H9 (cell line): ENCODE measurements around the gene OGFOD3. TPM values are rescaled to one million over a fixed set of nuclear protein-coding genes. Genes with fewer than 3 reads are reported as not detected.

Experiments
- DNase-seq: peaks from one replicate; pipeline ENCODE4 v3.0.0-alpha.2; 2017
- H2AFZ ChIP-seq: one replicate; pipeline ENCODE4 v1.6.1; 2013; ENCODE audit warnings: mild to moderate bottlenecking, low read length, control low read depth, moderate library complexity
- H2AK5ac ChIP-seq: 2 replicates; pipeline ENCODE4 v1.6.1; 2013; ENCODE audit warnings: low read length, control low read depth, mixed read lengths; ENCODE audit not compliant: insufficient read length
- H2BK120ac ChIP-seq: one replicate; pipeline ENCODE4 v1.6.1; 2013; ENCODE audit warnings: low read depth, mild to moderate bottlenecking, low read length, control low read depth, inconsistent platforms; ENCODE audit not compliant: poor library complexity, severe bottlenecking
- H2BK12ac ChIP-seq: 2 replicates; pipeline ENCODE4 v1.6.1; 2013; ENCODE audit warnings: low read length, control low read depth, mixed read lengths, low read depth; ENCODE audit not compliant: insufficient read length
- H2BK15ac ChIP-seq: 2 replicates; pipeline ENCODE4 v1.6.1; 2013; ENCODE audit warnings: low read depth, low read length, control low read depth
- H2BK20ac ChIP-seq: one replicate; pipeline ENCODE4 v1.6.1; 2013; ENCODE audit warnings: low read depth, mild to moderate bottlenecking, low read length, control low read depth, inconsistent platforms; ENCODE audit not compliant: poor library complexity, severe bottlenecking
- H2BK5ac ChIP-seq: 2 replicates; pipeline ENCODE4 v1.6.1; 2013; ENCODE audit warnings: low read length, control low read depth, mixed read lengths; ENCODE audit not compliant: insufficient read length
- H3K14ac ChIP-seq: 2 replicates; pipeline ENCODE4 v1.6.1; 2013; ENCODE audit warnings: low read length, control low read depth; ENCODE audit not compliant: insufficient read depth
- H3K18ac ChIP-seq: 2 replicates; pipeline ENCODE4 v1.6.1; 2013; ENCODE audit warnings: low read depth, mild to moderate bottlenecking, mixed read lengths, low read length, control low read depth; ENCODE audit not compliant: insufficient read length
- H3K23ac ChIP-seq: 2 replicates; pipeline ENCODE4 v1.6.1; 2013; ENCODE audit warnings: low read length, control low read depth, mixed read lengths, low read depth; ENCODE audit not compliant: insufficient read length
- H3K23me2 ChIP-seq: 2 replicates; pipeline ENCODE4 v1.6.1; 2013; ENCODE audit warnings: low read depth, mild to moderate bottlenecking, mixed read lengths, low read length, control low read depth; ENCODE audit not compliant: insufficient read length, poor library complexity, severe bottlenecking
- H3K27ac ChIP-seq: 2 replicates; pipeline ENCODE4 v1.5.1; 2013; ENCODE audit warnings: low read length, control low read depth, mixed read lengths, low read depth; ENCODE audit not compliant: insufficient read length
- H3K27me3 ChIP-seq: 2 replicates; pipeline ENCODE4 v1.6.1; 2013; ENCODE audit warnings: low read length, control low read depth, inconsistent platforms; ENCODE audit not compliant: insufficient read depth
- H3K4ac ChIP-seq: 2 replicates; pipeline ENCODE4 v1.6.1; 2013; ENCODE audit warnings: low read depth, mild to moderate bottlenecking, control low read depth, inconsistent platforms, low read length, moderate library complexity
- H3K4me1 ChIP-seq: 2 replicates; pipeline ENCODE4 v1.6.1; 2013; ENCODE audit warnings: low read length, control low read depth, inconsistent platforms; ENCODE audit not compliant: insufficient read depth
- H3K4me2 ChIP-seq: 2 replicates; pipeline ENCODE4 v1.6.1; 2013; ENCODE audit warnings: low read length, control low read depth, mixed read lengths; ENCODE audit not compliant: insufficient read length, insufficient read depth
- H3K56ac ChIP-seq: 2 replicates; pipeline ENCODE4 v1.6.1; 2013; ENCODE audit warnings: low read depth, mild to moderate bottlenecking, mixed read lengths, low read length, control low read depth; ENCODE audit not compliant: insufficient read length
- H3K79me1 ChIP-seq: 2 replicates; pipeline ENCODE4 v1.6.1; 2013; ENCODE audit warnings: low read depth, mild to moderate bottlenecking, moderate library complexity, low read length, control low read depth, inconsistent platforms; ENCODE audit not compliant: insufficient read depth, poor library complexity, severe bottlenecking
- H3K79me2 ChIP-seq: 2 replicates; pipeline ENCODE4 v1.6.1; 2013; ENCODE audit warnings: low read length, control low read depth, inconsistent platforms; ENCODE audit not compliant: insufficient read depth
- H3K9ac ChIP-seq: 2 replicates; pipeline ENCODE4 v1.6.1; 2013; ENCODE audit warnings: low read length, control low read depth, mixed read lengths; ENCODE audit not compliant: insufficient read length; ENCODE audit errors: extremely low read depth
- H3K9me3 ChIP-seq: one replicate; pipeline ENCODE4 v1.6.1; 2013; ENCODE audit warnings: low read depth, low read length, inconsistent platforms; ENCODE audit not compliant: control insufficient read depth
- H3T11ph ChIP-seq: one replicate; pipeline ENCODE4 v1.6.1; 2013; ENCODE audit warnings: mild to moderate bottlenecking, low read length, control low read depth, inconsistent platforms
- H4K20me1 ChIP-seq: one replicate; pipeline ENCODE4 v1.6.1; 2013; ENCODE audit not compliant: control insufficient read depth, insufficient read length, insufficient read depth
- H4K5ac ChIP-seq: 2 replicates; pipeline ENCODE4 v1.6.1; 2013; ENCODE audit warnings: low read depth, mild to moderate bottlenecking, mixed read lengths, low read length, control low read depth; ENCODE audit not compliant: insufficient read length
- H4K8ac ChIP-seq: replicated peaks from 2 replicates; pipeline ENCODE4 v1.6.1; 2013; ENCODE audit warnings: low read length, control low read depth, mixed read lengths, low read depth; ENCODE audit not compliant: insufficient read length
- H4K91ac ChIP-seq: 2 replicates; pipeline ENCODE4 v1.6.1; 2013; ENCODE audit warnings: low read depth, mild to moderate bottlenecking, moderate library complexity, mixed read lengths, low read length, control low read depth; ENCODE audit not compliant: insufficient read length
- H3K27ac Mint-ChIP-seq, 3 experiments: 2 replicates in 2 of 3; 3 replicates in 1 of 3; pipeline ENCODE4 v1.8.0; 2020 to 2021; ENCODE audit warnings: mixed read lengths in 3 of 3, mild to moderate bottlenecking in 1 of 3, moderate library complexity in 1 of 3
- H3K27me3 Mint-ChIP-seq: 2 replicates; pipeline ENCODE4 v1.8.0; 2021; ENCODE audit warnings: low read depth, mild to moderate bottlenecking, moderate library complexity, mixed read lengths
- H3K36me3 Mint-ChIP-seq, 3 experiments: 2 replicates in 2 of 3; 3 replicates in 1 of 3; pipeline ENCODE4 v1.8.0; 2020 to 2021; ENCODE audit warnings: low read depth in 3 of 3, mixed read lengths in 3 of 3; ENCODE audit not compliant: insufficient read depth in 1 of 3
- H3K4me1 Mint-ChIP-seq, 2 experiments: 2 replicates each; pipeline ENCODE4 v1.8.0; 2020; ENCODE audit warnings: mixed read lengths in 2 of 2
- H3K4me3 Mint-ChIP-seq, 2 experiments: 2 replicates in 1 of 2; 3 replicates in 1 of 2; pipeline ENCODE4 v1.8.0; 2020 to 2021; ENCODE audit warnings: mild to moderate bottlenecking in 2 of 2, mixed read lengths in 2 of 2, moderate library complexity in 1 of 2
- H3K9me3 Mint-ChIP-seq, 2 experiments: 2 replicates in 1 of 2; 3 replicates in 1 of 2; pipeline ENCODE4 v1.8.0; 2020; ENCODE audit warnings: mild to moderate bottlenecking in 2 of 2, mixed read lengths in 2 of 2, moderate library complexity in 1 of 2
- CTCF ChIP-seq: fragments of 200-600 bp; sonication (generic); conservative IDR thresholded peaks from 3 replicates; pipeline ENCODE4 v1.8.0; 2021; ENCODE audit warnings: antibody characterized with exemption, mild to moderate bottlenecking
- WGBS: extraction: QIAGEN DNeasy Blood & Tissue Kit; methylation state at CpG from one replicate; pipeline ENCODE4 v1.1.7; 2013; ENCODE audit warnings: missing lambda C conversion rate, low lambda C conversion rate, mixed read lengths; ENCODE audit not compliant: insufficient read length; ENCODE audit errors: extremely low coverage; 5-methylcytosine and 5-hydroxymethylcytosine counted together
- total RNA-seq: library from RNA; stranded (reverse); gene quantifications from 2 replicates; pipeline ENCODE4 v1.2.1, GENCODE V29; 2021

The OGFOD3 gene
- total RNA-seq, 1 experiment from 2014 or later = 27.8 TPM

DNA sequence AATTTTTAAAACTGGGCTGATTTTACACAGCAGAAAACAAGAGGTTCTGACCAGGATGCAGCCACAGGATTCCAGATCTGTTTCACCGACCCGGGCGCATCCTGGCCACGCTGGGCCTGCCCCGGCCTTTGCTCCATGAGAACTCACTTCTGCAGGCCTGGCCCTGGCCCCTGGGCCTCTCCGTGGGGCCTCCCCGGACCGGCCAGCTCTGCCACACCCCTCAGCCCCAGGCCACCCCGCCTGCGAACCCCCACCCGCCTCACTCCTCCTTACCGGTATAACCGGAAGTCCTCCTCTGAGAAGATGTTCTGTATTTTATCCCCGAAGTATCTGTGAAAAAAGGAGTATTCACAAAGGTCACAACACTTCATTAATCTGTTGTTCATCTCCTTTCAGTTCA lies 13.3 kb downstream of the OGFOD3 start:
- Histone ChIP-seq H2AK5ac (no peak overlapping the region), H3K4ac (no peak overlapping the region), H2BK12ac (no peak overlapping the region), H2AFZ (no peak overlapping the region), H3K23me2 (no peaks in the 10 kb centered on the region), H3K9ac (no peak overlapping the region), H2BK120ac (no peak overlapping the region), H2BK15ac (no peak overlapping the region), H3K4me1 (no peaks in the 10 kb centered on the region), H4K8ac (no peak overlapping the region), H3K27me3 (no peaks in the 10 kb centered on the region), H4K20me1 (no peaks in the 10 kb centered on the region), H3K9me3 (no peaks in the 10 kb centered on the region), H3T11ph (no peak overlapping the region), H4K5ac (no peak overlapping the region), H3K79me1 (no peaks in the 10 kb centered on the region), H3K56ac (no peak overlapping the region), H2BK5ac (no peak overlapping the region), H2BK20ac (no peak overlapping the region), H3K18ac (no peak overlapping the region), H3K23ac (no peak overlapping the region), H3K79me2 (no peaks in the 10 kb centered on the region), H3K27ac (no peak overlapping the region), H3K14ac (no peak overlapping the region), H4K91ac (no peak overlapping the region), H3K4me2 (no peak overlapping the region)
- H3K27ac Mint-ChIP-seq = no peak overlapping the region
- no peak for TF ChIP-seq CTCF
- no CpG with 5 or more reads among the region's 14 CpGs for WGBS
- no peaks in the 10 kb centered on the region for H3K27me3 Mint-ChIP-seq
- no peaks in the 10 kb centered on the region; a peak in 1 of 4 replicates for H3K4me1 Mint-ChIP-seq
- no peak for DNase-seq
- H3K9me3 Mint-ChIP-seq = no peaks in the 10 kb centered on the region
- H3K36me3 Mint-ChIP-seq = peaks cover 4 to 28% (median 18%) of the 10 kb centered on the region in 3 experiments; a peak in 6 of 7 replicates
- H3K4me3 Mint-ChIP-seq = no peak overlapping the region
